ENCODE data around the gene PRDM15. TPM values are rescaled to one million over a fixed set of nuclear protein-coding genes. Genes with fewer than 3 reads are reported as not detected.

Gene PRDM15
- total RNA-seq, 3 donors from 2014 or later (not counting 1 experiment from before 2014, with no cell fraction given): 11.4 to 13.5 (median 11.9) TPM

DNA sequence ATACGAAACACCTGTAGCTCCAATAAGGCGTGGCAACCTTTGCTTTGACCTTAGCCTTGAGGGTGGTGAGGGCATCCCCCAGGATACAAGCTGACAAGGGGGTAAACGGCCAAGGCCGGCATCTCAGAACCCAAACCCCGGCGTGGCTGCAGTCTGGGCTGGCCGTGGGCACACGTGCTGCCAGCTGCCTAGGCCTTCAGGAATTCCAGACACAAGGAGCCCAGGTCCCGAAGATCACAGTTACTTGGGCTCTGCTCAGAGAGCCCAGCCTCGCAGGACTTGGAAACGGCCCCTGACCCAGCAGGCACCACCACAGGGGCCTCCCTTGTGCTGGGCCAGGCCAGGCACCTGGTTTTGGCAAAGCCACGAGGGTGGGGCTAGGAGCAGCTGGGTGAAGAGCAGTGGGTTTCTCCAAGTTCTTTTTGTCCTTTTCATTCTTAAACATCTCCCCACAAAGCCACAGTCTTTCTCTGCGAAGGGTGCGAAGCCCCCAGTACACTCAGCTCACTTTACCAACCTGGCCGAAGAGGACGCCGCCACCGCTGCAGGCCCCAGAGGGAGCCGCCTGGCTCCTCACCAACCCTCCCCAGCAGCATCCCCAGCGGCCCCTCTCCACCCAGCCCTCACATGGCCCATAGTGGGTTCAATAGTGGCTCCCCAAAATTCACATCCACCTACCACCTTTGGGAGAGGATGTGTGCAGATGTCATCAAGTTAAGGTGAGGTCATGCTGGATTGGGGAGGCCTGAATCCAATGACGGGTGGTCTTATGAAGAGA is 26.8 kb downstream of the PRDM15 start:
- WGBS (ENCODE audit: insufficient coverage): 75% methylated on average over 21 of the region's 21 CpGs
- peaks cover 36% of the 10 kb centered on the region for H3K36me3 ChIP-seq (ENCODE audit: control insufficient read depth, insufficient read depth, low read length)
- no peak for ATAC-seq

DNA sequence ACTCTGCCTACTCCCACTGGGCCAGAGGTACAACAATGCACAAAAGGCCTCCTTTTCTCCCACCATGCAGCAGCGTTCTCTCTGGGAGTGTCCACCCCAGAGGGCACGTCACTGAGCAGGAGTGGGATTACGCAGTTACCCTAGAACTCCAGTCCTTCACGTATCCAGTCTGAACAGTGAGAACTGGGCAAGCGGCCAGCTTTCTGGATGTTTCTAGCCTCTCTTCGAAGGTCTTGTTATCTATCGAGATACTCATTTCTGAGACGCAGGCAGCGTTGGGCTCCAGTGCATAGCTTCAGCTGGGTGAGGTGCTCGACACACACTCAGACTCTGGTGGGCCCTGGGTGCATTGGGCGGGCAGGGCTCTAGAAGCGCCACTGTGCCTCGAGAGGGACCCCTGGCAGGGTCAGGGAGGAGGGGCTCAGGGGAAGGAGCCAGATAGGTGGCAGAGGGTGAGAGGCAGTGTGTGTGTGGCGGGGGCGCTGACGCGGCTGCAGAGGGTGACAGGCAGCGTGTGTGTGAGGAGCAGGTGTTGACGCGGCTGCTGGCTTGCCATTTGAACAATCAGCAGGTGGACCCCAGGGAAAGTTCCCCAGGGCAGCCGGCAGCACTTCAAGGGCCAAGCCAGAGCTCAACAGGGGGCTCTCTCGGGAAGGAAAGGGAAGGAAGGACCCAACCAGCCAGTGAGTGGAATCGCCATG is 27.9 kb downstream of the PRDM15 start:
- Histone ChIP-seq H3K4me1 (ENCODE audit: control insufficient read depth, insufficient read depth, low read length) (no peaks in the 10 kb centered on the region), H3K4me3 (ENCODE audit: low read length) (no peak overlapping the region), H3K27me3 (ENCODE audit: control insufficient read depth, insufficient read depth, low read length) (no peaks in the 10 kb centered on the region), H3K9me3 (ENCODE audit: control insufficient read depth, insufficient read depth, low read length) (no peaks in the 10 kb centered on the region), H3K36me3 (ENCODE audit: control insufficient read depth, insufficient read depth, low read length) (peaks cover 27% of the 10 kb centered on the region), H3K27ac (ENCODE audit: low read length) (no peak overlapping the region)
- H3K27ac Mint-ChIP-seq: no peak overlapping the region
- DNase-seq (no peak), ATAC-seq (no peak)
- H3K36me3 Mint-ChIP-seq: no peaks in the 10 kb centered on the region
- no peaks in the 10 kb centered on the region for H3K4me1 Mint-ChIP-seq
- intact Hi-C loops (cut with micrococcal nuclease): no loop called here
- TF ChIP-seq, protein P1, sequence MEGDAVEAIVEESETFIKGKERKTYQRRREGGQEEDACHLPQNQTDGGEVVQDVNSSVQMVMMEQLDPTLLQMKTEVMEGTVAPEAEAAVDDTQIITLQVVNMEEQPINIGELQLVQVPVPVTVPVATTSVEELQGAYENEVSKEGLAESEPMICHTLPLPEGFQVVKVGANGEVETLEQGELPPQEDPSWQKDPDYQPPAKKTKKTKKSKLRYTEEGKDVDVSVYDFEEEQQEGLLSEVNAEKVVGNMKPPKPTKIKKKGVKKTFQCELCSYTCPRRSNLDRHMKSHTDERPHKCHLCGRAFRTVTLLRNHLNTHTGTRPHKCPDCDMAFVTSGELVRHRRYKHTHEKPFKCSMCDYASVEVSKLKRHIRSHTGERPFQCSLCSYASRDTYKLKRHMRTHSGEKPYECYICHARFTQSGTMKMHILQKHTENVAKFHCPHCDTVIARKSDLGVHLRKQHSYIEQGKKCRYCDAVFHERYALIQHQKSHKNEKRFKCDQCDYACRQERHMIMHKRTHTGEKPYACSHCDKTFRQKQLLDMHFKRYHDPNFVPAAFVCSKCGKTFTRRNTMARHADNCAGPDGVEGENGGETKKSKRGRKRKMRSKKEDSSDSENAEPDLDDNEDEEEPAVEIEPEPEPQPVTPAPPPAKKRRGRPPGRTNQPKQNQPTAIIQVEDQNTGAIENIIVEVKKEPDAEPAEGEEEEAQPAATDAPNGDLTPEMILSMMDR (IDR thresholded peaks at IDR 0.05): no peak
- 94% methylated on average over 22 of the region's 23 CpGs for WGBS (ENCODE audit: insufficient coverage)
- H3K27me3 Mint-ChIP-seq (ENCODE audit: low read depth in 2 of 2): no peaks in the 10 kb centered on the region
- no peak overlapping the region for H3K4me3 Mint-ChIP-seq
- no peaks in the 10 kb centered on the region for H3K9me3 Mint-ChIP-seq

More for the DNA sequence above, 26.8 kb downstream of the PRDM15 start:
- no peak overlapping the region for H3K27ac Mint-ChIP-seq
- intact Hi-C loops (cut with micrococcal nuclease): no loop called here
- TF ChIP-seq, protein P1 (IDR thresholded peaks at IDR 0.05): no peak
- H3K4me3 ChIP-seq (ENCODE audit: low read length): no peak overlapping the region
- no peak overlapping the region for H3K27ac ChIP-seq (ENCODE audit: low read length)
- H3K9me3 Mint-ChIP-seq: no peaks in the 10 kb centered on the region
- DNase-seq: no peak
- no peak overlapping the region for H3K4me3 Mint-ChIP-seq
- H3K4me1 Mint-ChIP-seq: no peaks in the 10 kb centered on the region
- H3K27me3 ChIP-seq (ENCODE audit: control insufficient read depth, insufficient read depth, low read length): no peaks in the 10 kb centered on the region
- H3K36me3 Mint-ChIP-seq: no peaks in the 10 kb centered on the region
- H3K9me3 ChIP-seq (ENCODE audit: control insufficient read depth, insufficient read depth, low read length): no peaks in the 10 kb centered on the region
- H3K27me3 Mint-ChIP-seq (ENCODE audit: low read depth in 2 of 2): no peaks in the 10 kb centered on the region
- no peaks in the 10 kb centered on the region for H3K4me1 ChIP-seq (ENCODE audit: control insufficient read depth, insufficient read depth, low read length)

DNA sequence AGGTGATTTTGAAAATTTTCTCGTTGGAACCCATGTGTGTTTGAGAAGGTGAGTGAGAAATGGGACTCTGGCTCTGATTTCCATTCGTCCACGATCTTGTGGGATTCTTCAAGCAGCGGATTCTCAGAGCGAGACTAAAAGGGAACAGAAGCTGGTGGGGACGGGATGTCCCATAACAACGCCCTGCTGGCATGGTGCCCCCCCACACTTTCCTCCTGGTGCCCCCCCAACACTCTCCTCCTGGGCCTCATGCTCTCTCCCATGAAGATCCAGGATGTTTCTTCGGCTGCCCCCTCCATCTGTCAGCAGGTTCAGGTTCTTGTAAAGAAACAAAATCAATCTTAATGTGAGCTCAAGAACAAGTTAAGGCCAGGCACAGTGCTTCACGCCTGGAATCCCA is 29.1 kb downstream of the PRDM15 start:
- no peak overlapping the region for H3K4me3 ChIP-seq (ENCODE audit: low read length)
- intact Hi-C loops (cut with micrococcal nuclease): no loop called here
- no peaks in the 10 kb centered on the region for H3K36me3 Mint-ChIP-seq

More for the DNA sequence above, 29.1 kb downstream of the PRDM15 start:
- H3K9me3 Mint-ChIP-seq: no peaks in the 10 kb centered on the region
- H3K27me3 ChIP-seq (ENCODE audit: control insufficient read depth, insufficient read depth, low read length): no peaks in the 10 kb centered on the region
- H3K27ac ChIP-seq (ENCODE audit: low read length): no peak overlapping the region
- no peaks in the 10 kb centered on the region for H3K27me3 Mint-ChIP-seq (ENCODE audit: low read depth in 2 of 2)
- no peaks in the 10 kb centered on the region for H3K9me3 ChIP-seq (ENCODE audit: control insufficient read depth, insufficient read depth, low read length)
- no peak overlapping the region for H3K27ac Mint-ChIP-seq
- no peaks in the 10 kb centered on the region for H3K4me1 Mint-ChIP-seq
- H3K36me3 ChIP-seq (ENCODE audit: control insufficient read depth, insufficient read depth, low read length): peaks cover 26% of the 10 kb centered on the region
- ATAC-seq (no peak), DNase-seq (no peak)
- no peaks in the 10 kb centered on the region for H3K4me1 ChIP-seq (ENCODE audit: control insufficient read depth, insufficient read depth, low read length)
- TF ChIP-seq, protein P1 (IDR thresholded peaks at IDR 0.05): no peak
- no peak overlapping the region for H3K4me3 Mint-ChIP-seq
- 93% methylated on average over 9 of the region's 9 CpGs for WGBS (ENCODE audit: insufficient coverage)
